K562 (cell line): ENCODE measurements around the gene FGF9.

Experiments used
- CTBP1 ChIP-seq: fragments of 450-650 bp; IDR thresholded peaks from 2 replicates; pipeline ENCODE4 v1.6.1; 2016; ENCODE audit warnings: borderline replicate concordance
- FIP1L1 ChIP-seq: fragments of 200-400 bp; formaldehyde crosslinking; IDR thresholded peaks from 2 replicates; pipeline ENCODE4 v1.6.1; 2018; ENCODE audit warnings: mild to moderate bottlenecking, low read depth, low read length; ENCODE audit not compliant: poor library complexity, severe bottlenecking
- MXI1 ChIP-seq: IDR thresholded peaks from 2 replicates; pipeline ENCODE4 v1.6.1; 2011; ENCODE audit warnings: low read depth, mild to moderate bottlenecking, improper control_type of control experiment, low read length
- NFYB ChIP-seq: IDR thresholded peaks from 2 replicates; pipeline ENCODE4 v1.6.1; 2011; ENCODE audit warnings: mild to moderate bottlenecking, moderate library complexity; ENCODE audit not compliant: insufficient read length; ENCODE audit errors: extremely low read depth
- SNRNP70 ChIP-seq: fragments of 200-400 bp; formaldehyde crosslinking; optimal IDR thresholded peaks from 2 replicates; pipeline ENCODE3; 2017; ENCODE audit warnings: low read depth, low read length
- TARDBP ChIP-seq: fragments of 450-650 bp; IDR thresholded peaks from 2 replicates; pipeline ENCODE4 v1.6.1; 2016
- TF ChIP-seq, protein P1 (sequence below), 2 experiments: fragments of 200-800 bp in 1 of 2; sonication (Bioruptor generic) in 1 of 2; sonication (generic) in 1 of 2; formaldehyde crosslinking in 1 of 2; IDR thresholded peaks in 1 of 2; conservative IDR thresholded peaks in 1 of 2; 2 replicates each; pipeline versions ENCODE4 v1.5.0 to v1.6.1; 2016 to 2020; ENCODE audit warnings: missing compliant biosample characterization in 1 of 2, missing genetic modification characterization in 1 of 2, missing genetic modification reagents in 1 of 2
- TF ChIP-seq, protein P2 (sequence below), 3 experiments: IDR thresholded peaks in 2 of 3; conservative IDR thresholded peaks in 1 of 3; 2 replicates each; pipeline ENCODE4 v1.5.1; 2011 to 2012; ENCODE audit warnings: low read length in 3 of 3, mild to moderate bottlenecking in 3 of 3, control low read depth in 2 of 3, improper control_type of control experiment in 1 of 3, inconsistent platforms in 1 of 3, low read depth in 1 of 3, mixed read lengths in 1 of 3, moderate library complexity in 1 of 3; ENCODE audit not compliant: insufficient read depth in 2 of 3
- TF ChIP-seq, protein P3 (sequence below), 2 experiments: fragments of 450-650 bp; formaldehyde crosslinking in 1 of 2; IDR thresholded peaks; 2 replicates each; pipeline versions ENCODE4 v1.4.0 to v1.6.1; 2014 to 2020; ENCODE audit warnings: mild to moderate bottlenecking in 2 of 2, borderline replicate concordance in 1 of 2, low read depth in 1 of 2
- TF ChIP-seq, protein P4 (sequence below): sonication (generic); formaldehyde crosslinking; IDR thresholded peaks from 2 replicates; pipeline ENCODE4 v1.8.1; 2023; ENCODE audit warnings: mild to moderate bottlenecking, missing genetic modification reagents

DNA sequence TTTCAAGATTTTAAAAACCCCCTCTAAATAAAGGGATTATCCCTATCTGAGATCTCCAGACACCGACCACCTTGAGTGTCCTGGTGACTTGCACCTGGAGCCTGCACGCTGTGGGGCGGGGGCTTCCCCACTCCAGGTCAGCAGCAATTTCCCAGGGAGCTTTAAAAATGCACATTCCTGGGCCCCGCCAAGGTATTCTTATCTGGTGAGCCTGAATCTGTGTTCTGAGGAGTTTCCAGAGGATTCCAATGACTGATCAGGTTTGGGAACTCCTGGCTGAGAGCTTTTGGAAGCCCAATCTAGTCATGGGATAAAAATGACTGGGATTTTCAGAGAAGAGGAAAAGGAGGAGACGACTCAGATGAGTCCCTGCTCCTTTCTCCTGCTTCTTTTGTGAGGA is 66.1 kb downstream of the FGF9 start:
- TF ChIP-seq, protein P1, sequence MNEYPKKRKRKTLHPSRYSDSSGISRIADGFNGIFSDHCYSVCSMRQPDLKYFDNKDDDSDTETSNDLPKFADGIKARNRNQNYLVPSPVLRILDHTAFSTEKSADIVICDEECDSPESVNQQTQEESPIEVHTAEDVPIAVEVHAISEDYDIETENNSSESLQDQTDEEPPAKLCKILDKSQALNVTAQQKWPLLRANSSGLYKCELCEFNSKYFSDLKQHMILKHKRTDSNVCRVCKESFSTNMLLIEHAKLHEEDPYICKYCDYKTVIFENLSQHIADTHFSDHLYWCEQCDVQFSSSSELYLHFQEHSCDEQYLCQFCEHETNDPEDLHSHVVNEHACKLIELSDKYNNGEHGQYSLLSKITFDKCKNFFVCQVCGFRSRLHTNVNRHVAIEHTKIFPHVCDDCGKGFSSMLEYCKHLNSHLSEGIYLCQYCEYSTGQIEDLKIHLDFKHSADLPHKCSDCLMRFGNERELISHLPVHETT (CRISPR knock-in tag; conservative IDR thresholded peaks at IDR 0.05 in 1 of 2, IDR thresholded peaks at IDR 0.05 in 1 of 2): no peak
- TF ChIP-seq MXI1: no peak
- TF ChIP-seq CTBP1: no peak
- no peak for TF ChIP-seq SNRNP70
- TF ChIP-seq, protein P2, sequence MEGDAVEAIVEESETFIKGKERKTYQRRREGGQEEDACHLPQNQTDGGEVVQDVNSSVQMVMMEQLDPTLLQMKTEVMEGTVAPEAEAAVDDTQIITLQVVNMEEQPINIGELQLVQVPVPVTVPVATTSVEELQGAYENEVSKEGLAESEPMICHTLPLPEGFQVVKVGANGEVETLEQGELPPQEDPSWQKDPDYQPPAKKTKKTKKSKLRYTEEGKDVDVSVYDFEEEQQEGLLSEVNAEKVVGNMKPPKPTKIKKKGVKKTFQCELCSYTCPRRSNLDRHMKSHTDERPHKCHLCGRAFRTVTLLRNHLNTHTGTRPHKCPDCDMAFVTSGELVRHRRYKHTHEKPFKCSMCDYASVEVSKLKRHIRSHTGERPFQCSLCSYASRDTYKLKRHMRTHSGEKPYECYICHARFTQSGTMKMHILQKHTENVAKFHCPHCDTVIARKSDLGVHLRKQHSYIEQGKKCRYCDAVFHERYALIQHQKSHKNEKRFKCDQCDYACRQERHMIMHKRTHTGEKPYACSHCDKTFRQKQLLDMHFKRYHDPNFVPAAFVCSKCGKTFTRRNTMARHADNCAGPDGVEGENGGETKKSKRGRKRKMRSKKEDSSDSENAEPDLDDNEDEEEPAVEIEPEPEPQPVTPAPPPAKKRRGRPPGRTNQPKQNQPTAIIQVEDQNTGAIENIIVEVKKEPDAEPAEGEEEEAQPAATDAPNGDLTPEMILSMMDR (IDR thresholded peaks at IDR 0.05 in 2 of 3, conservative IDR thresholded peaks at IDR 0.05 in 1 of 3; ENCODE audit: insufficient read depth in 2 of 3, low read depth in 1 of 3, low read length in 3 of 3): no peak
- TF ChIP-seq, protein P3, sequence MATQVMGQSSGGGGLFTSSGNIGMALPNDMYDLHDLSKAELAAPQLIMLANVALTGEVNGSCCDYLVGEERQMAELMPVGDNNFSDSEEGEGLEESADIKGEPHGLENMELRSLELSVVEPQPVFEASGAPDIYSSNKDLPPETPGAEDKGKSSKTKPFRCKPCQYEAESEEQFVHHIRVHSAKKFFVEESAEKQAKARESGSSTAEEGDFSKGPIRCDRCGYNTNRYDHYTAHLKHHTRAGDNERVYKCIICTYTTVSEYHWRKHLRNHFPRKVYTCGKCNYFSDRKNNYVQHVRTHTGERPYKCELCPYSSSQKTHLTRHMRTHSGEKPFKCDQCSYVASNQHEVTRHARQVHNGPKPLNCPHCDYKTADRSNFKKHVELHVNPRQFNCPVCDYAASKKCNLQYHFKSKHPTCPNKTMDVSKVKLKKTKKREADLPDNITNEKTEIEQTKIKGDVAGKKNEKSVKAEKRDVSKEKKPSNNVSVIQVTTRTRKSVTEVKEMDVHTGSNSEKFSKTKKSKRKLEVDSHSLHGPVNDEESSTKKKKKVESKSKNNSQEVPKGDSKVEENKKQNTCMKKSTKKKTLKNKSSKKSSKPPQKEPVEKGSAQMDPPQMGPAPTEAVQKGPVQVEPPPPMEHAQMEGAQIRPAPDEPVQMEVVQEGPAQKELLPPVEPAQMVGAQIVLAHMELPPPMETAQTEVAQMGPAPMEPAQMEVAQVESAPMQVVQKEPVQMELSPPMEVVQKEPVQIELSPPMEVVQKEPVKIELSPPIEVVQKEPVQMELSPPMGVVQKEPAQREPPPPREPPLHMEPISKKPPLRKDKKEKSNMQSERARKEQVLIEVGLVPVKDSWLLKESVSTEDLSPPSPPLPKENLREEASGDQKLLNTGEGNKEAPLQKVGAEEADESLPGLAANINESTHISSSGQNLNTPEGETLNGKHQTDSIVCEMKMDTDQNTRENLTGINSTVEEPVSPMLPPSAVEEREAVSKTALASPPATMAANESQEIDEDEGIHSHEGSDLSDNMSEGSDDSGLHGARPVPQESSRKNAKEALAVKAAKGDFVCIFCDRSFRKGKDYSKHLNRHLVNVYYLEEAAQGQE (IDR thresholded peaks at IDR 0.05; ENCODE audit: borderline replicate concordance): no peak
- TF ChIP-seq, protein P3 (CRISPR knock-in tag; IDR thresholded peaks at IDR 0.05; ENCODE audit: low read depth): no peak
- TF ChIP-seq TARDBP: no peak
- no peak for TF ChIP-seq NFYB
- TF ChIP-seq, protein P4, sequence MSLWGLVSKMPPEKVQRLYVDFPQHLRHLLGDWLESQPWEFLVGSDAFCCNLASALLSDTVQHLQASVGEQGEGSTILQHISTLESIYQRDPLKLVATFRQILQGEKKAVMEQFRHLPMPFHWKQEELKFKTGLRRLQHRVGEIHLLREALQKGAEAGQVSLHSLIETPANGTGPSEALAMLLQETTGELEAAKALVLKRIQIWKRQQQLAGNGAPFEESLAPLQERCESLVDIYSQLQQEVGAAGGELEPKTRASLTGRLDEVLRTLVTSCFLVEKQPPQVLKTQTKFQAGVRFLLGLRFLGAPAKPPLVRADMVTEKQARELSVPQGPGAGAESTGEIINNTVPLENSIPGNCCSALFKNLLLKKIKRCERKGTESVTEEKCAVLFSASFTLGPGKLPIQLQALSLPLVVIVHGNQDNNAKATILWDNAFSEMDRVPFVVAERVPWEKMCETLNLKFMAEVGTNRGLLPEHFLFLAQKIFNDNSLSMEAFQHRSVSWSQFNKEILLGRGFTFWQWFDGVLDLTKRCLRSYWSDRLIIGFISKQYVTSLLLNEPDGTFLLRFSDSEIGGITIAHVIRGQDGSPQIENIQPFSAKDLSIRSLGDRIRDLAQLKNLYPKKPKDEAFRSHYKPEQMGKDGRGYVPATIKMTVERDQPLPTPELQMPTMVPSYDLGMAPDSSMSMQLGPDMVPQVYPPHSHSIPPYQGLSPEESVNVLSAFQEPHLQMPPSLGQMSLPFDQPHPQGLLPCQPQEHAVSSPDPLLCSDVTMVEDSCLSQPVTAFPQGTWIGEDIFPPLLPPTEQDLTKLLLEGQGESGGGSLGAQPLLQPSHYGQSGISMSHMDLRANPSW: no peak
- TF ChIP-seq FIP1L1: no peak
